IMR-90 (cell line): ENCODE measurements around the gene SUPT16H.

ENCODE experiments used
- CEBPB ChIP-seq: IDR thresholded peaks from 2 replicates; pipeline ENCODE4 v1.6.1; 2012; ENCODE audit warnings: low read depth, low read length, improper control_type of control experiment
- FOS ChIP-seq: fragments of 150-350 bp; IDR thresholded peaks from 2 replicates; pipeline ENCODE4 v1.6.1; 2016; ENCODE audit warnings: low read depth, low read length
- MAZ ChIP-seq: IDR thresholded peaks from 2 replicates; pipeline ENCODE4 v1.6.1; 2012; ENCODE audit warnings: low read depth, mild to moderate bottlenecking, low read length, improper control_type of control experiment, moderate library complexity, borderline replicate concordance
- NFE2L2 ChIP-seq: fragments of 150-350 bp; IDR thresholded peaks from 2 replicates; pipeline ENCODE4 v1.6.1; 2016; ENCODE audit warnings: low read depth, mild to moderate bottlenecking, low read length
- TF ChIP-seq, protein P1 (sequence below): conservative IDR thresholded peaks from 2 replicates; pipeline ENCODE4 v1.5.1; 2012; ENCODE audit warnings: mild to moderate bottlenecking, low read depth, low read length, improper control_type of control experiment
- TF ChIP-seq, protein P2 (sequence below): fragments of 150-350 bp; IDR thresholded peaks from 2 replicates; pipeline ENCODE4 v1.6.1; 2017; ENCODE audit warnings: mild to moderate bottlenecking, antibody characterized with exemption, low read length, low read depth

DNA sequence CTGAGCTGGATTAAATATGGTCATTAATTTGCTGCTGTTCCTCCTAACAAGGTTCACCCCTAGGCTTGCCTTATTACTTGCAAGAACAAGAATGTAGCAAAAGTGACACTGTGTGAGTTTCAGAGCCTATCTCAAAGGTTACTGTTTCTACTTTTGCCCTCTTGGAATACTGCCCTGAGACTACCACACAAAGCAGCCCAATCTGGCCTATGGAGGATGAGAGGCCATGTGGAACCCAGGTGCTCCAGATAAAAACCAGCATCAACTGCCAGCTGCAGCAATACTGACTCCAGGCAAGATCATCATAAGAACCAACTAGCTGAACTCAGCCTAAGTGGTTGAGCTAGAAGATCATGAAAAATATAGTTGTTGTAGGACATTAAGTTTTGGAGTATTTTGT is 22.4 kb upstream of the SUPT16H start:
- TF ChIP-seq, protein P1, sequence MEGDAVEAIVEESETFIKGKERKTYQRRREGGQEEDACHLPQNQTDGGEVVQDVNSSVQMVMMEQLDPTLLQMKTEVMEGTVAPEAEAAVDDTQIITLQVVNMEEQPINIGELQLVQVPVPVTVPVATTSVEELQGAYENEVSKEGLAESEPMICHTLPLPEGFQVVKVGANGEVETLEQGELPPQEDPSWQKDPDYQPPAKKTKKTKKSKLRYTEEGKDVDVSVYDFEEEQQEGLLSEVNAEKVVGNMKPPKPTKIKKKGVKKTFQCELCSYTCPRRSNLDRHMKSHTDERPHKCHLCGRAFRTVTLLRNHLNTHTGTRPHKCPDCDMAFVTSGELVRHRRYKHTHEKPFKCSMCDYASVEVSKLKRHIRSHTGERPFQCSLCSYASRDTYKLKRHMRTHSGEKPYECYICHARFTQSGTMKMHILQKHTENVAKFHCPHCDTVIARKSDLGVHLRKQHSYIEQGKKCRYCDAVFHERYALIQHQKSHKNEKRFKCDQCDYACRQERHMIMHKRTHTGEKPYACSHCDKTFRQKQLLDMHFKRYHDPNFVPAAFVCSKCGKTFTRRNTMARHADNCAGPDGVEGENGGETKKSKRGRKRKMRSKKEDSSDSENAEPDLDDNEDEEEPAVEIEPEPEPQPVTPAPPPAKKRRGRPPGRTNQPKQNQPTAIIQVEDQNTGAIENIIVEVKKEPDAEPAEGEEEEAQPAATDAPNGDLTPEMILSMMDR, result no peak
- TF ChIP-seq FOS (no peak), CEBPB (no peak), MAZ (no peak), NFE2L2 (no peak)
- TF ChIP-seq, protein P2, sequence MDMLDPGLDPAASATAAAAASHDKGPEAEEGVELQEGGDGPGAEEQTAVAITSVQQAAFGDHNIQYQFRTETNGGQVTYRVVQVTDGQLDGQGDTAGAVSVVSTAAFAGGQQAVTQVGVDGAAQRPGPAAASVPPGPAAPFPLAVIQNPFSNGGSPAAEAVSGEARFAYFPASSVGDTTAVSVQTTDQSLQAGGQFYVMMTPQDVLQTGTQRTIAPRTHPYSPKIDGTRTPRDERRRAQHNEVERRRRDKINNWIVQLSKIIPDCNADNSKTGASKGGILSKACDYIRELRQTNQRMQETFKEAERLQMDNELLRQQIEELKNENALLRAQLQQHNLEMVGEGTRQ, result no peak
